HEK293 (cell line): Measurements from ENCODE around the gene ANKRD63.

Source experiments
- CTCF ChIA-PET: fragments of 350-600 bp; formaldehyde crosslinking; extraction: SDS; loops from one replicate; lab custom pipeline; 2021; ENCODE audit warnings: antibody characterized with exemption; lab: Yijun Ruan, JAX
- POLR2A ChIA-PET: fragments of 300-600 bp; formaldehyde crosslinking; extraction: SDS; loops from one replicate; lab custom pipeline; 2020; ENCODE audit warnings: antibody characterized with exemption, inconsistent platforms; lab: Yijun Ruan, JAX
- H3K27ac ChIP-seq: fragments of 200-500 bp; sonication (Bioruptor generic); 2 replicates; pipeline ENCODE4 v1.5.1; 2014; ENCODE audit warnings: low read depth, low read length, control low read depth, inconsistent platforms; ENCODE audit errors: extremely low read depth
- H3K36me3 ChIP-seq, 2 experiments: fragments of 200-500 bp in 1 of 2; sonication (Bioruptor generic) in 1 of 2; 1 replicate in 1 of 2; 2 replicates in 1 of 2; pipeline ENCODE4 v1.5.1; 2014 to 2017; ENCODE audit warnings: inconsistent platforms in 2 of 2, low read length in 2 of 2; ENCODE audit not compliant: control insufficient read depth in 2 of 2, insufficient read depth in 1 of 2
- H3K4me1 ChIP-seq: fragments of 200-500 bp; sonication (Bioruptor generic); 2 replicates; pipeline ENCODE4 v1.5.1; 2014; ENCODE audit warnings: mild to moderate bottlenecking, low read length, inconsistent platforms; ENCODE audit not compliant: control insufficient read depth, insufficient read depth
- H3K4me3 ChIP-seq: 2 replicates; pipeline ENCODE4 v1.5.1; 2011; ENCODE audit warnings: low read depth, mild to moderate bottlenecking, control low read depth, low read length, moderate library complexity
- H3K9me3 ChIP-seq: fragments of 200-500 bp; sonication (Bioruptor generic); 2 replicates; pipeline ENCODE4 v1.5.1; 2014; ENCODE audit warnings: low read depth, low read length, inconsistent platforms; ENCODE audit not compliant: control insufficient read depth, insufficient read depth
- EGR2 ChIP-seq: fragments of 450-650 bp; formaldehyde crosslinking; IDR thresholded peaks from 2 replicates; pipeline ENCODE4 v1.5.1; 2016; ENCODE audit warnings: low read depth, missing biosample characterization, missing genetic modification characterization
- HOXC10 ChIP-seq: sonication (generic); formaldehyde crosslinking; IDR thresholded peaks from 2 replicates; pipeline ENCODE4 v1.8.1; 2023; ENCODE audit warnings: mild to moderate bottlenecking, missing genetic modification reagents
- MZF1 ChIP-seq: fragments of 450-650 bp; formaldehyde crosslinking; IDR thresholded peaks from 2 replicates; pipeline ENCODE4 v1.5.1; 2017; ENCODE audit warnings: missing biosample characterization, missing genetic modification characterization, borderline replicate concordance
- YY1 ChIP-seq: fragments of 450-650 bp; formaldehyde crosslinking; IDR thresholded peaks from 2 replicates; pipeline ENCODE4 v1.5.1; 2018; ENCODE audit warnings: missing biosample characterization, missing genetic modification characterization
- ZBTB48 ChIP-seq: fragments of 450-650 bp; formaldehyde crosslinking; IDR thresholded peaks from 2 replicates; pipeline ENCODE4 v1.5.1; 2016; ENCODE audit warnings: missing biosample characterization, missing genetic modification characterization
- ZNF280C ChIP-seq: fragments of 450-650 bp; formaldehyde crosslinking; IDR thresholded peaks from 2 replicates; pipeline ENCODE4 v1.5.1; 2016; ENCODE audit warnings: missing biosample characterization, missing genetic modification characterization
- ZNF335 ChIP-seq: fragments of 450-650 bp; formaldehyde crosslinking; conservative IDR thresholded peaks from 2 replicates; pipeline ENCODE4 v1.5.1; 2016; ENCODE audit warnings: missing biosample characterization, missing genetic modification characterization
- ZNF510 ChIP-seq: fragments of 450-650 bp; formaldehyde crosslinking; IDR thresholded peaks from 2 replicates; pipeline ENCODE4 v1.5.1; 2018; ENCODE audit warnings: mild to moderate bottlenecking, missing genetic modification characterization, missing biosample characterization; ENCODE audit not compliant: insufficient replicate concordance
- ZNF580 ChIP-seq: fragments of 450-650 bp; formaldehyde crosslinking; IDR thresholded peaks from 2 replicates; pipeline ENCODE4 v1.5.1; 2016; ENCODE audit warnings: missing biosample characterization, missing genetic modification characterization
- TF ChIP-seq, protein P1 (sequence below): fragments of 450-650 bp; formaldehyde crosslinking; IDR thresholded peaks from 2 replicates; pipeline ENCODE4 v1.5.1; 2016; ENCODE audit warnings: missing biosample characterization, missing genetic modification characterization
- TF ChIP-seq, protein P2 (sequence below): fragments of 450-650 bp; formaldehyde crosslinking; IDR thresholded peaks from 2 replicates; pipeline ENCODE4 v1.5.1; 2016; ENCODE audit warnings: missing biosample characterization, missing genetic modification characterization, low read depth

The ANKRD63 gene

DNA sequence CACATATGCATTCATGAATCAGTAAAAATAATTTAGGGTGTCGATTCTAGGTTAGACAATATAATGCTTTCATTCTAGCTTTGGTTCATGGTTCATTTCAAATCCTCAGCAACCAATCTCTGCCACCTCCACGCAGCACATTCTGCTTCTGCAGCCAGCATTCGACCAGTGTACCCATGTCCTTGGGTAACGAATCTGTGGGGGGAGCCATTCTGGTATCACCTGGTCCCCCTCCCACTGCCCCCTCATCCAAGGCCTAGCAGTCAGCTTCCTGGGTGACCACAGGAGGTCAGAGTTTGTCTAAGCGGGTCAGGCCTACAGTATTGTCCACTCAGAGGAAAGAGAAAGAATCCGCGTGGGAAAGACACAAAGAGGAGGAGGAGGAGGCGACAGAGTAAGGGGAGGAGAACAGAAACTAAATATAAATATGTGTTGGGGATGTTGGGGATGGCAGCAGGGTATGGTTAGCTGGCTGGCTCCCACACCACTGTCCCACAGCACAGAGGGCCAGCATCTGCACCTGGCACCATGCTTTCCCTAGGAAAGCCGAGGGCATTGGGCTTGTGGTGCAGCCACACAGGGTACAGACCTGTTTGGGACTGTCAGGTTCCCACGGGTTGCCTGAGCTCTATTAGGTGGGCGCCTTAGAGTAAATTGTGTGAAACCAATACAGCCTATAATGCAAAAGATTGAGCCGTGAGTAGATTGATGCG is 31.9 kb downstream of the ANKRD63 start:
- Histone ChIP-seq H3K9me3 (no peaks in the 10 kb centered on the region), H3K27ac (no peak overlapping the region), H3K4me1 (peaks cover 4% of the 10 kb centered on the region; the same call in 1 of the 2 replicates), H3K4me3 (no peak overlapping the region), H3K36me3 (no peaks in the 10 kb centered on the region)
- ChIA-PET CTCF (interaction anchor here (0.7 to 1.9 kb wide), 2 partner anchors 23 to 200 kb away, joined by 3 to 14 read pairs; no protein-coding TSS in a partner anchor), POLR2A (no interaction called here)
- TF ChIP-seq HOXC10 = no peak
- TF ChIP-seq, protein P1, sequence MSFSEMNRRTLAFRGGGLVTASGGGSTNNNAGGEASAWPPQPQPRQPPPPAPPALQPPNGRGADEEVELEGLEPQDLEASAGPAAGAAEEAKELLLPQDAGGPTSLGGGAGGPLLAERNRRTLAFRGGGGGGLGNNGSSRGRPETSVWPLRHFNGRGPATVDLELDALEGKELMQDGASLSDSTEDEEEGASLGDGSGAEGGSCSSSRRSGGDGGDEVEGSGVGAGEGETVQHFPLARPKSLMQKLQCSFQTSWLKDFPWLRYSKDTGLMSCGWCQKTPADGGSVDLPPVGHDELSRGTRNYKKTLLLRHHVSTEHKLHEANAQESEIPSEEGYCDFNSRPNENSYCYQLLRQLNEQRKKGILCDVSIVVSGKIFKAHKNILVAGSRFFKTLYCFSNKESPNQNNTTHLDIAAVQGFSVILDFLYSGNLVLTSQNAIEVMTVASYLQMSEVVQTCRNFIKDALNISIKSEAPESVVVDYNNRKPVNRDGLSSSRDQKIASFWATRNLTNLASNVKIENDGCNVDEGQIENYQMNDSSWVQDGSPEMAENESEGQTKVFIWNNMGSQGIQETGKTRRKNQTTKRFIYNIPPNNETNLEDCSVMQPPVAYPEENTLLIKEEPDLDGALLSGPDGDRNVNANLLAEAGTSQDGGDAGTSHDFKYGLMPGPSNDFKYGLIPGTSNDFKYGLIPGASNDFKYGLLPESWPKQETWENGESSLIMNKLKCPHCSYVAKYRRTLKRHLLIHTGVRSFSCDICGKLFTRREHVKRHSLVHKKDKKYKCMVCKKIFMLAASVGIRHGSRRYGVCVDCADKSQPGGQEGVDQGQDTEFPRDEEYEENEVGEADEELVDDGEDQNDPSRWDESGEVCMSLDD (tag by site-specific recombination) = no peak
- no peak for TF ChIP-seq ZNF280C
- TF ChIP-seq, protein P2, sequence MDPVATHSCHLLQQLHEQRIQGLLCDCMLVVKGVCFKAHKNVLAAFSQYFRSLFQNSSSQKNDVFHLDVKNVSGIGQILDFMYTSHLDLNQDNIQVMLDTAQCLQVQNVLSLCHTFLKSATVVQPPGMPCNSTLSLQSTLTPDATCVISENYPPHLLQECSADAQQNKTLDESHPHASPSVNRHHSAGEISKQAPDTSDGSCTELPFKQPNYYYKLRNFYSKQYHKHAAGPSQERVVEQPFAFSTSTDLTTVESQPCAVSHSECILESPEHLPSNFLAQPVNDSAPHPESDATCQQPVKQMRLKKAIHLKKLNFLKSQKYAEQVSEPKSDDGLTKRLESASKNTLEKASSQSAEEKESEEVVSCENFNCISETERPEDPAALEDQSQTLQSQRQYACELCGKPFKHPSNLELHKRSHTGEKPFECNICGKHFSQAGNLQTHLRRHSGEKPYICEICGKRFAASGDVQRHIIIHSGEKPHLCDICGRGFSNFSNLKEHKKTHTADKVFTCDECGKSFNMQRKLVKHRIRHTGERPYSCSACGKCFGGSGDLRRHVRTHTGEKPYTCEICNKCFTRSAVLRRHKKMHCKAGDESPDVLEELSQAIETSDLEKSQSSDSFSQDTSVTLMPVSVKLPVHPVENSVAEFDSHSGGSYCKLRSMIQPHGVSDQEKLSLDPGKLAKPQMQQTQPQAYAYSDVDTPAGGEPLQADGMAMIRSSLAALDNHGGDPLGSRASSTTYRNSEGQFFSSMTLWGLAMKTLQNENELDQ (tag by site-specific recombination) = no peak
- TF ChIP-seq EGR2 (tag by site-specific recombination) = 0 out of 2 replicates have a peak, but pooled peaks have one; percentile 19

- no peak for TF ChIP-seq YY1 (tag by site-specific recombination)
- TF ChIP-seq ZNF580 (tag by site-specific recombination) = peak; percentile 74; the same call in 1 of the 2 replicates
- Histone ChIP-seq H3K27ac (no peak overlapping the region), H3K4me1 (peaks cover 4% of the 10 kb centered on the region; the same call in 1 of the 2 replicates), H3K9me3 (no peaks in the 10 kb centered on the region), H3K36me3 (no peaks in the 10 kb centered on the region), H3K4me3 (no peak overlapping the region)
- ChIA-PET CTCF (interaction anchor here (0.7 to 1.9 kb wide), 3 partner anchors 24 to 200 kb away, joined by 3 to 14 read pairs (median 4); no protein-coding TSS in a partner anchor), POLR2A (no interaction called here)
Observed at GRCh38 chr15:40250304-40250656, 32.6 kb downstream of the ANKRD63 start.

GRCh38 chr15:40249477-40250303 is 33.2 kb downstream of the ANKRD63 start:
- Histone ChIP-seq H3K36me3 (no peaks in the 10 kb centered on the region), H3K4me3 (no peak overlapping the region), H3K27ac (peak overlapping the region; percentile 17; the same call in 1 of the 2 replicates), H3K9me3 (no peaks in the 10 kb centered on the region), H3K4me1 (peaks cover 4% of the 10 kb centered on the region; the same call in 1 of the 2 replicates)
- CTCF ChIA-PET = interaction anchor here (1.1 to 1.9 kb wide), 4 partner anchors 24 to 33 kb away, joined by 3 to 14 read pairs (median 5); no protein-coding TSS in a partner anchor
- POLR2A ChIA-PET = interaction anchor here (0.9 kb wide), 1 partner anchor 11 kb away, joined by 3 read pairs; no protein-coding TSS in a partner anchor
- TF ChIP-seq ZBTB48 (0 out of 2 replicates have a peak, but pooled peaks have one; percentile 21), MZF1 (0 out of 2 replicates have a peak, but pooled peaks have one; percentile 15), ZNF335 (tag by site-specific recombination) (0 out of 2 replicates have a peak, but pooled peaks have one; percentile 19), ZNF510 (tag by site-specific recombination) (no peak)
- TF ChIP-seq, all 188 proteins: peak for 3
